Kidney capillary endothelial cell (primary cell): Measurements from ENCODE around the gene AHCYL1.

ENCODE experiments used
- DNase-seq: peaks from one replicate; pipeline ENCODE4 v3.0.0-alpha.2; 2018; ENCODE audit warnings: low spot score

Gene AHCYL1

DNA sequence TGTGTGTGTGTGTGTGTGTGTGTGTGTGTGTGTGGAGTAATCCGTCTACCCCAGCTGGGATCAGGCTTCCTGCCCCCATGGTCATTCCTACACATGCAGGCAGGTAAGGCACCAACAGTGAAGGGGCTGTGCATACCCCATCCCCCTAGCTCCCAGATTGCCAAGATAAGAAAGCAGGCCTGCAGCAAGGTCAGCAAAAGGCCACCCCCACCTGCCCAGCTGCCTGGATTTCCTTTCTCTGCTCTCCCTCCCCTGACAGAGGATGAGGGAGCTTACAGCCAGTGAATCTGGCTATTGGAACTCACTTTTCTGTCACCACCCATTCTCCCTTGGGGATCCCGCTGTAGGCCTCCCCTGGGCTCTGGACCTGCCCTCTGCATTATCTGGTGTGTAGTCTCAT is 78.0 kb downstream of the AHCYL1 start:
- DNase-seq: no peak

DNA sequence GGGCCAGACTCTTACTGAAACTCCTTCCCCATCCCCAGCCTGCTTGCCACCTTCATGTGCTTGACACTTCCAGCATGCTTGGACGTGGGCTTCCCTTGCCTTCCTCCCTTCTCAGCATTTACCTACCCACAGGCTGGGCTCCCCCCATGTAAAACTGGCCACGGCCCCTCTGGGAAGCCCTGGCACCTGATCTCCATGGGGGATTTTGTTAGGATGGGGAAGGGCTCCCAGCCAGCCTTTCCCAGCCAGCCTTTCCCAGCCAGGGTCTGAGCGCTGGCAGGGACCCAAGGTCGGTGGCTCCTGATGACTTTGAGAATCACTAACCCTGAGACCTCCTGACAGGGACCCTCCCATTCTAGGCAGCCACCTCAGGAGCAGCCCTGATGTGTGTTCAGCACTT is 79.2 kb downstream of the AHCYL1 start:
- no peak for DNase-seq

DNA sequence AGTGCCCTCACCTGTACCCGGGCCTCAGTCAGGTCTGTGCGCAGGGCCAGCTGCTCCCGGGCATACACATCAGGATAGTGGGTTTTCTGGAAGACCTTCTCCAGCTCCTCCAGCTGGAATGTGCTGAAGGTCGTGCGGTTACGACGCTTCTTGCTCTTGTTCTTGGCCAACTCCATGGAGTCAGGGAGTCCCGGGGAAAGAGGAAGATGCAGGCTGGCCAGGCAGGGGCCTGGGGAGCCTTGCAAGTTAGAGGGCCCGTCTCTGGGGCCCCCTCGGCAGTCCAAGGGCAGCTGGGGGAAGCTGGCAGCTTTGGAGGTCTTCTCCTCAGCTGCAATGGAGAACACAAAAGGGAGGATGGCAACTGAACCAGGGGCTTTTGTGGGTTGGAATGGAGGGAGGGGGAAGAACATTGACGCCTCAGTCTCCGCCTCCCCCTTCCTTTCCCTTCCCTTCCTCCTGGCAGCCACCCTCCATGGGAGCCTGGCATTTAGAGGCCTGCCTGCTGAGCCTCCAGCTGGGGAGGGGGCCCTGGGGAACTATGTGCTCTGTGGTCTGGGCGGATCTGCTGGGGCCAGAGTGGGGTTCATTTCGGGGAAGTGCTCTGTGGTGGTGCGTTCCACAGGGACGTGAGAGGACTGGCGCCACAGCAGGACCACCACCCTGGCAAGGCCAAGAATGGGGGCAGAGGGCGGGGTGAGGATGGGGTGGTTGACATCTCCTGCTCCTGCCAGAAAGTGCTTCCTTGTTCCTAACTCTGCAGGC is 80.2 kb downstream of the AHCYL1 start:
- DNase-seq: no peak

GRCh38 chr1:110065841-110066240 is 81.3 kb downstream of the AHCYL1 start:
- no peak for DNase-seq

GRCh38 chr1:110067479-110067892 is 82.9 kb downstream of the AHCYL1 start:
- no peak for DNase-seq

- no peak for DNase-seq
Measured at GRCh38 chr1:110067893-110068645, 83.5 kb downstream of the AHCYL1 start.

DNA sequence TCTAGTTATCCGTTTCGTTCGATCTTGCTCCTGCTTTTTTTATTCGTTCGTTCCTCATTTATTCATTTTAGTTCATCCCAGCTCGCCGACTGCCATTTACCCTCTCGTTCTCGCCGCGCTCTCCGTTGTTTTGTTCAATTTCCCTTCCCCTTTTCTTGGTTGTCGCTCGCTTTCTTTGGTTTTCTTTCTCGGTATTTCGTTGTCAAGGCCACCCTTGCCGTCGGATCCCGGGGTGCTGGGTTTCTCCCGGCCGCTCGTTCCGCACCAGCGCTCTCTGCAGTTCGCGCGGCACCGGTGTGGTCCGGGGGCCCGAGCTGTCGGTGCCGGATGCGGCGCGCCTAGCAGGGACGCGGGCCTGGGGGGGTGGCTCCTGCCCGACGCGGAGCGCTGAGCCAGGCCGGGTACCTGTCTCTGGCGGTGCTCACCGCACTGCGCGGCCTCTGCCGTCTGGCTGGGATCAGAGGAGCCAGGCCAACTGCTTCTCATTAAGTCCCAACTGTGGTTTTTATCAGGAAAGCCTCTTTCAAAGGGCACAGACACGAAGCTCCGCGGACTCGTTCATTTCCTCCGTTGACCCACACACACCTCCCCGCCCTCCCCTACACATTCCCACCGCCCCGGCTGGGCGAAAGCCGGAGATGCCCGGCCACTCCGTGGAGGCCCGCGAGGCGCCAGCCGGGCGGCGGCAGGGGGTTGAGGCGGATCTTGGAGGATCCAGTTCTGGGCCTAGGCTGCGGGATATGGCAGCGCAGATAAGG is 84.3 kb downstream of the AHCYL1 start:
- no peak for DNase-seq

GRCh38 chr1:110069404-110070281 is 85.1 kb downstream of the AHCYL1 start:
- DNase-seq: no peak

GRCh38 chr1:110070282-110070669 is 85.7 kb downstream of the AHCYL1 start:
- DNase-seq: no peak

DNA sequence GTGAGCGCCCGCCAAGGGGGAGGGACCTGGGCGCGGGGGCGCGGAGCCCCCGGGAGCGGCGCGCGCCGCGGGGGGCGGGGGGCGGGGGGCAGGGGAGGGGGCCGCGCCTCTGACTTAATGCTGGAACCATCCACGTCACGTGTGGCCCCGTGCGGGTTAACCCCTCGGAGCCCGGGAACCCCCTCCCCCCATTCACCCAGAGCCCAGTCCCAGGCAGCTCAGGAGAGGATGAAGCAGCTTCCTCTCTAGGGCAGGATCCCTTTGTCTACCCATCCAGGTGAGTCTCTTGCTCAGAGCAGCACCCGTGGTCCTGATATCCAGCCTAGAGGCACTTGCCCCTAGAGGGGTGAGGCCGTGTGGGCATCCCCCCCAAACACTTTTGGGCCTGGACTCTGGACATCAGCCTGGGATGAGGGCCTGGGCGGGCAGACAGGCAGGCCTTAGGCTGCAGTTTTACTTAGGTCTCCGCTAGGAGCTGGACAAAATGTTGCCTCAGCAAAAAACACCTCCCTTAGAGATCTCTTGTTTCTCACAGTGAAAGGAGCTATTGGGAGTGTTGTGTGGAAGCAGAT is 86.2 kb downstream of the AHCYL1 start, which contains the start of gene ALX3:
TSS of gene ALX3 (minus strand) at position 2 of the 572 bp plus-strand sequence. CDS start 60 bp downstream, outside the sequence.
- DNase-seq: no peak
